Stomach smooth muscle (tissue), 2 donors: ENCODE measurements around the gene PNPLA5.

ENCODE experiments used
- H3K27ac ChIP-seq: one replicate; pipeline ENCODE4 v1.7.0; 2013; ENCODE audit warnings: mild to moderate bottlenecking, low read length, inconsistent platforms
- H3K27me3 ChIP-seq, 2 donors: one replicate each; pipeline ENCODE4 v1.7.0; 2013; ENCODE audit warnings: low read length in 2 of 2; ENCODE audit not compliant: insufficient read depth in 2 of 2, control insufficient read depth in 1 of 2
- H3K36me3 ChIP-seq, 2 donors: one replicate each; pipeline ENCODE4 v1.7.0; 2013; ENCODE audit warnings: low read length in 2 of 2; ENCODE audit not compliant: control insufficient read depth in 2 of 2, insufficient read depth in 2 of 2
- H3K4me1 ChIP-seq: one replicate; pipeline ENCODE4 v1.7.0; 2013; ENCODE audit warnings: low read length; ENCODE audit not compliant: control insufficient read depth, insufficient read depth
- H3K4me3 ChIP-seq, 2 donors: one replicate each; pipeline ENCODE4 v1.7.0; 2013; ENCODE audit warnings: low read length in 2 of 2
- H3K9ac ChIP-seq, 2 donors: one replicate each; pipeline ENCODE4 v1.7.0; 2013; ENCODE audit warnings: low read length in 2 of 2, mild to moderate bottlenecking in 1 of 2
- H3K9me3 ChIP-seq, 2 donors: one replicate each; pipeline ENCODE4 v1.7.0; 2013; ENCODE audit warnings: low read length in 2 of 2; ENCODE audit not compliant: control insufficient read depth in 2 of 2
- donor health status: healthy.
- donor health status: Pancreatic carcinoma.

PNPLA5 gene

GRCh38 chr22:43846966-43847365, 44.8 kb downstream of the PNPLA5 start:
- no peaks in the 10 kb centered on the region for H3K4me1 ChIP-seq
- no peak overlapping the region for H3K4me3 ChIP-seq
- H3K27me3 ChIP-seq: peaks cover 4 to 8% of the 10 kb centered on the region in 2 donors
- H3K27ac ChIP-seq: no peak overlapping the region
- no peak overlapping the region for H3K9ac ChIP-seq
- no peaks in the 10 kb centered on the region for H3K36me3 ChIP-seq
- no peaks in the 10 kb centered on the region for H3K9me3 ChIP-seq

DNA sequence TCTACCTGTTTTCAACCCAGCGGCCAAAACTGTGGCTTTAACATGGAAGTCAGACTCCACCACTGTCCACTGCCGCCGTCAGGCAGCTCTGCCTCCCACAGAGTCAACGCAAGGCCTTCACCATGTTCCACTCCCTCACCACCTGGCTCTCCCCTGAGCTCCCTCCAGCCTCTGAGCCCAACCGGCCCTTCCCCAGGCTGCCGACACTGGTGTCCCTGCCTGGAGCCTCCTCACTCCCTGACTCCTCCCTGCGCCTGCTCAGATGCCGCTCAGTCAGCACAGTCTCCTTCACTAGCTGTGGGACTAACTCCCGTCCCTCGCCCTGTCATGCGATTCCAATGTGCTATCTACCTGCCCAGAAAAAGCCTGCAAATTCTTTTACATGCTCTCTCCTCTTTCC, 45.8 kb downstream of the PNPLA5 start:
- Histone ChIP-seq H3K9me3 (no peaks in the 10 kb centered on the region), H3K27ac (no peak overlapping the region), H3K9ac (no peak overlapping the region), H3K36me3 (no peaks in the 10 kb centered on the region), H3K4me1 (no peaks in the 10 kb centered on the region), H3K27me3 (peaks cover 4 to 5% of the 10 kb centered on the region in 2 donors), H3K4me3 (no peak overlapping the region)

GRCh38 chr22:43844560-43845545, 47.0 kb downstream of the PNPLA5 start:
- Histone ChIP-seq H3K9ac (no peak overlapping the region), H3K9me3 (no peaks in the 10 kb centered on the region), H3K36me3 (no peaks in the 10 kb centered on the region), H3K27ac (no peak overlapping the region), H3K4me3 (no peak overlapping the region), H3K27me3 (peaks cover 2 to 4% of the 10 kb centered on the region in 2 donors), H3K4me1 (no peaks in the 10 kb centered on the region)

DNA sequence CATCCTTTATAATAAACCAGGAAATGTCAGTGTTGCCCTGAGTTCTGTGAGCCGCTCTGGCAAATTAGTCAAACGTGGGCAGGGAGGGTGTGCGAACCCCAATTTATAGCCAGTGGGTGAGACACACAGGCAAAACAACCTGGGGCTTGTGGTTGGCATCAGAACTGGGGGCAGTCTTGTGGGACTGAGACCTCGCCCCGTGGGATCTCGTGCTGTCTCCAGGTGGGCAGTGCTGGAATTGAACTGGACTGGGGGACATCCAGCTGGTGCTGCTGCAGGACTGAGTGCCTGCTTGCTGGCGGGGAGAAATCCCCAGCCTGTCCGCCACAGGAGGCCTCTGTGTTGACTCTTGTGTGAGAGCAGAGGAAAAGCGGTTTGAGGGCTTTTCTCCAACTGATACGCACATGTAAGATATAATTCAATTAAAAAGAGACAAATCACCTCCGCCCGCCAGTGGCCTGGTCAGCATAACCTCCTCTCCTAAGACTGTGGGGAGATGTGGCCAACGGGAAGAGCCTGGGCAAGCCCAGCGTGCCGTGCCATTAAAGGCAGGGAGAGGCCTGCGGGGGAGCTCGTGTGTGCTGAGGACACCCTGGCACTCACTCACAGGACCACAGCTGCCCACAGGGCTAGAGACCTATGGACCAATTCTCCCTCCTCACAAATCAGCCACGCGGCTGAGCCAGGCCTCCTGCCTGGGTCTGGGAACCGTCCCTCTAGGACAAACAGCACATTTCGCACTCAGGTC, 47.9 kb downstream of the PNPLA5 start:
- H3K4me3 ChIP-seq: no peak overlapping the region
- H3K36me3 ChIP-seq: no peaks in the 10 kb centered on the region
- no peak overlapping the region for H3K9ac ChIP-seq
- H3K27me3 ChIP-seq: peaks cover 2 to 4% of the 10 kb centered on the region in 2 donors
- no peaks in the 10 kb centered on the region for H3K9me3 ChIP-seq
- H3K27ac ChIP-seq: no peak overlapping the region
- H3K4me1 ChIP-seq: no peaks in the 10 kb centered on the region

DNA sequence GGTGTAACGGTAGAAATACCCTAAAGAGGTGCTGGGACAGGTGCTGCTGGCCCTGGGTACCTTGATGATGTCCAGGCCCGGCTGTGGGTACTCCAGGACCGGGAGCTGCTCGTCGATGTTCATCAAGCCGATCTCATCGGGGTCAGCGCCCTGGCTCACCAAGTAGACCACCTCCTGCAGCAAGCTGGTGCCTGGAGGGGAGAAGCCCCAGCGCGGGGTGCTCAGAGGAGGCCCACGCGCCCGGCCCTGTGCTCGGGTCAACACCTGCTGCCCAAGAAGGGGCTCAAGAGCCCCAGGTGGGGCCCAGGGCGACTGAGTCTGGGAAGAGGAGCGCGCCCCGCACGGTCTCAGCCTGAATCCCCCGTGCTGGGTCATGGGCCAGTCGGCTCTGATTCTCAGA, 50.1 kb downstream of the PNPLA5 start:
- Histone ChIP-seq H3K4me3 (no peak overlapping the region), H3K27me3 (peaks cover 0 to 2% of the 10 kb centered on the region in 2 donors), H3K36me3 (no peaks in the 10 kb centered on the region), H3K9me3 (no peaks in the 10 kb centered on the region), H3K9ac (no peak overlapping the region), H3K4me1 (no peaks in the 10 kb centered on the region), H3K27ac (no peak overlapping the region)

GRCh38 chr22:43840851-43841250, 51.0 kb downstream of the PNPLA5 start:
- no peaks in the 10 kb centered on the region for H3K4me1 ChIP-seq
- no peak overlapping the region for H3K27ac ChIP-seq
- H3K9ac ChIP-seq: no peak overlapping the region
- H3K36me3 ChIP-seq: no peaks in the 10 kb centered on the region
- no peaks in the 10 kb centered on the region for H3K9me3 ChIP-seq
- H3K4me3 ChIP-seq: no peak overlapping the region
- H3K27me3 ChIP-seq: peaks cover 0 to 2% of the 10 kb centered on the region in 2 donors

DNA sequence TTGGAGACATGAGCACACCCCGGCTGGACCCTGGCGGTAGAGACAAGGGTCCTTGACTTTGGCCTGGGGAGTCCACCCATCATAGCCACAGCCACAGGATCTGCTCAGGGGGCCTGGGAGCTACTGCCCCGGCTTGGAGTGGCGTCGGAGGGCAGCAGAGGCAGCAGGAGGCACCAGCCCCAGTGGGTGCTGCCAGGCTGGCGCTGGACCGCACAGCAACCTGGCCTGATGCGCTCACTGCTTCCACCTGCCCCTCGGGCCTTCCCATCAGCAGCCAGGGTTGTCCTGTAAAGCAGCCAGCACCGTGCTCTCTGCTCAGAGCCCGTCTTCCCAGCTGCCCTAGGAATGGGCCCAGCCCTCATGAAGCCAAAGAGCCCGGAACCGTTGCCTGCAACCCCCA, 51.4 kb downstream of the PNPLA5 start:
- H3K27me3 ChIP-seq: peaks cover 0 to 6% of the 10 kb centered on the region in 2 donors
- no peaks in the 10 kb centered on the region for H3K9me3 ChIP-seq
- H3K36me3 ChIP-seq: no peaks in the 10 kb centered on the region

DNA sequence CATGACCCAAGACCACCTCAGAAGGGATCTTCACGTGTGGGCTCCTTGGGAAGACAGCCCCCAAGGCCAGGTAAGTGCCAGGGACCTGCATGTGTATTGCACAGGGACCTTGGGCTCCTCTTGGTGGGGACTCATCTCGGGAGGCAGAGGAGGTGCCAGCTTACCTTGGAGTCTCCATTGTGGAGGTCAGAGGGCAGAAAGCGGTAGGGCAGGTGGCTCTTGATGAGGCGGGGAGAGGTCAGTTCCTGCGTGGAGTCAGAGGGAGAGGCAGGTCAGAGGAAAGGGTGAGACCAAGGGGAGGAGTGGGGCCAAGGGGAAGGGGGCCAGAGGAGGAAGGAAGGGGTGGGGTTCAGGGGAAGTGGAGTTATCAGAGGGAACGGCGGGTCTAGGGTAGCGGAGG, 52.0 kb downstream of the PNPLA5 start:
- peaks cover 0 to 8% of the 10 kb centered on the region in 2 donors for H3K27me3 ChIP-seq
- H3K27ac ChIP-seq: no peak overlapping the region
- no peaks in the 10 kb centered on the region for H3K9me3 ChIP-seq
- no peak overlapping the region for H3K9ac ChIP-seq
- H3K36me3 ChIP-seq: no peaks in the 10 kb centered on the region
- H3K4me3 ChIP-seq: no peak overlapping the region
- no peaks in the 10 kb centered on the region for H3K4me1 ChIP-seq

More for the DNA sequence above, 51.4 kb downstream of the PNPLA5 start:
- Histone ChIP-seq H3K27ac (no peak overlapping the region), H3K4me3 (no peak overlapping the region), H3K9ac (no peak overlapping the region), H3K4me1 (no peaks in the 10 kb centered on the region)

DNA sequence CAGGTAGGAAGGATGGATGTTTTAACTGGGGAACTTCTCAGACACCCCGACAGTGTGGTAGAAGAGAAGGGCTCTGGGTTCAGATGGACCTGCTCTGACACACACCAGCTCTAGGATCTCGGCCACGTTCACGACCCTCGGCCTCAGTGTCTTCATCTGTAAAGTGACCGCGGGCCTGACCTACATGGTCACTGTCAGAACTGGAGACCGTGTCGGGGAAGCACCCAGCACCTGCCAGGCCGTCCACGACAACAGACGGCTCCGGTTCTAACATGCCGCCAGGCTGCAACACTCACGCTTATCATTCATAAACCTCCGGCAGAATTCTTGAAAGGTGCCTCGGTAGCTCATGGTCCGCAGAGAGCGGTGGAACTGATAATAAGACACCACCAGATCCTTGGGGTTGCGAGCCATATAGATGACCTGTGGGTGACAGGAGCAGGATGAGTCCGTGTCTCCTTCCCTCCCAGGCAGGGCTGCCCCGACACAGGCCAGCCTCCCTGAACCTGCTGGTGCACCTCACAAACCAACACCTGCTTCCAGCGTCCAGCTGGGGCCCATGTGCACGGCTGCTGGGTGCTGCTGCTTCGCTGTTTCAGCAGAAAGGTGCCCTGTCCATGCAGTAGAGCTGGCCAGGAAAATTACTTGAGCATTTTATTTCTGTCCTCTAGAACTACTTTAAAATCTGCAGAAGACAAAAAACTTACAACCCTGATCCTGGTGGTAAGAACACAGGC, 53.1 kb downstream of the PNPLA5 start:
- Histone ChIP-seq H3K4me1 (no peaks in the 10 kb centered on the region), H3K27ac (no peak overlapping the region), H3K9me3 (no peaks in the 10 kb centered on the region), H3K4me3 (no peak overlapping the region), H3K27me3 (peaks cover 0 to 8% of the 10 kb centered on the region in 2 donors), H3K9ac (no peak overlapping the region), H3K36me3 (no peaks in the 10 kb centered on the region)

DNA sequence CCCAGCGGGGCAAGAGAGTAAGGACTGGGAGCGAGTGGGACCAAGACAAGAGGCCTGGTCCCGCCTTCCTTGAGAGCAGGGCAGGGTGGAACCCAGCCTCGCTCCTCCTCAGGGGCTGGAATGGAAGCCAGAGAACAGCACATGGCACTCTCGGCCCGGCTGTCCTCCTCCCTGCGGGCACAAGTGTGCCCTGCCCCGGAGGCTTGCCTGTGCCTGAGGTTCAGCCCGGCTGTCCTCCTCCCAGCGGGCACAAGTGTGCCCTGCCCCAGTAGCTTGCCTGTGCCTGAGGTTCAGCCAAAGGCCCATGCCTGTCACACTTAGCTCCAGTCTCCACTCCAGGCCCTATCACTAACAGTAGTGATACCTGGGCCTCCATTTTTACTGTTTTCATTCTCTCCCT, 53.7 kb downstream of the PNPLA5 start:
- no peaks in the 10 kb centered on the region for H3K36me3 ChIP-seq
- H3K9ac ChIP-seq: no peak overlapping the region
- no peak overlapping the region for H3K4me3 ChIP-seq
- no peak overlapping the region for H3K27ac ChIP-seq
- peaks cover 0 to 8% of the 10 kb centered on the region in 2 donors for H3K27me3 ChIP-seq
- H3K4me1 ChIP-seq: no peaks in the 10 kb centered on the region
- H3K9me3 ChIP-seq: no peaks in the 10 kb centered on the region
